Measurements from ENCODE around the gene MCM3. TPM values are rescaled to one million over a fixed set of nuclear protein-coding genes. Genes with fewer than 3 reads are reported as not detected.

The MCM3 gene
- total and polyA plus RNA-seq, 9 donors, result 25.5 to 43.8 (median 37.1) TPM

DNA sequence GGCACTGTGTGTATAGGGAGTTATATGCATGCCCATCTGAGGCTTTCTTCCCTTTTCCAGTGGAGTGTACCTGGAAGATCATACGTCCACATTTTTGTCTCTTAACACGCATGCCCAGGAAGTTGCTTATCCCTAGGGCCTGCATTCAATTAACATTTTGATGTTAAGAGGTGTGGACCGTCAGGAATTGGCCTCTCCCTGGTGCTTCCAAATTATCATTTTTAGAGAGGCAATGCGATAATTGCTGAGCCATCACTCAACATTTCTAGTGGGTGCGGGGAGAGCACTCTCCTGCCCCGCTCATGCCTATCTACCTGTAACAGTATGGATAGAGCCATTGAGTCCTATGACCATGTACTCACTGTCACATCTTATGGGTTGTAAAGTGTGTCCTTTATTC lies 39.6 kb upstream of the MCM3 start:
- no peak for DNase-seq
- no peaks in the 10 kb centered on the region for H3K27me3 ChIP-seq
- H3K27ac ChIP-seq, result no peak overlapping the region
- TF ChIP-seq, protein P1, sequence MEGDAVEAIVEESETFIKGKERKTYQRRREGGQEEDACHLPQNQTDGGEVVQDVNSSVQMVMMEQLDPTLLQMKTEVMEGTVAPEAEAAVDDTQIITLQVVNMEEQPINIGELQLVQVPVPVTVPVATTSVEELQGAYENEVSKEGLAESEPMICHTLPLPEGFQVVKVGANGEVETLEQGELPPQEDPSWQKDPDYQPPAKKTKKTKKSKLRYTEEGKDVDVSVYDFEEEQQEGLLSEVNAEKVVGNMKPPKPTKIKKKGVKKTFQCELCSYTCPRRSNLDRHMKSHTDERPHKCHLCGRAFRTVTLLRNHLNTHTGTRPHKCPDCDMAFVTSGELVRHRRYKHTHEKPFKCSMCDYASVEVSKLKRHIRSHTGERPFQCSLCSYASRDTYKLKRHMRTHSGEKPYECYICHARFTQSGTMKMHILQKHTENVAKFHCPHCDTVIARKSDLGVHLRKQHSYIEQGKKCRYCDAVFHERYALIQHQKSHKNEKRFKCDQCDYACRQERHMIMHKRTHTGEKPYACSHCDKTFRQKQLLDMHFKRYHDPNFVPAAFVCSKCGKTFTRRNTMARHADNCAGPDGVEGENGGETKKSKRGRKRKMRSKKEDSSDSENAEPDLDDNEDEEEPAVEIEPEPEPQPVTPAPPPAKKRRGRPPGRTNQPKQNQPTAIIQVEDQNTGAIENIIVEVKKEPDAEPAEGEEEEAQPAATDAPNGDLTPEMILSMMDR (IDR thresholded peaks at IDR 0.05), result no peak
- TF ChIP-seq EP300 (IDR thresholded peaks at IDR 0.05) (no peak), POLR2A (IDR thresholded peaks at IDR 0.05) (no peak)
- H3K9me3 ChIP-seq, result no peaks in the 10 kb centered on the region
- no peaks in the 10 kb centered on the region for H3K36me3 ChIP-seq
- H3K4me3 ChIP-seq, result no peak overlapping the region
- 95 to 98% (median 98%) methylated on average over 6 of the region's 6 CpGs for WGBS, 3 donors
- H3K4me1 ChIP-seq (ENCODE audit: insufficient read depth), result peaks cover 6% of the 10 kb centered on the region
- intact Hi-C loops (cut with DNase I), result no loop called here

DNA sequence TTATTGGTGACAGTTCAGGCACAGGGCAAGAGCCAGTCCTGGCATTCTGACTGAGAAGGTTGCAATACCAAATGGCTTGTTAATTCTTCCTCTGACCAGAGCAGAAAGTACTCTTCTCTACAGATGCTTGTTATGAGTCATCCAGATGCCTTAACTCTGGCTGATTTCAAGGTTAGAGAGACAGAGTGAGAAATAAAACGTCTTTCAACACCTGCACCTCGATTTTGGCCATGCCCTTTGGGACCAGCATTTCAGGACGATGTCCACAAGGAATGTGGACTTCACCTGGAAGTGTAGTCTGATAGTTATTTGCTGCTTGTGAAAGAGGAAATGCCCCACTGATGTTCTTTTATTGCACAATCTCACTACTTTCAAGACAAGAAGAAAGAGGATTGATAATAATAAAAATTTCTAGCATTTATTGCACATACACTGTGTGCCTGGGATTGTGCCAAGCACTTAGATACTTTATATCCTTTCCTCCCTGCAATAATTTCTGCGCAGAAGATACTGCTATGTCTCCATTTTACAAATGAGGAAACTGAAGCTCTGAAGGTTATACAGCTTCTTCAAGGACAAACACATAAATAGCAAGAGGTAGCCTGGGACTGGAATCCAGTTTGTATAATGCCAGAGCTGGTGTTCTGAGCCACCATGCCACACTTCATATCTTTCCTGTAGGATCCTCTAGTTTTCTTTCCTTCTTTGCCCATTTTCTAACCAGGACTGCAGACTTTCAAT lies 33.5 kb upstream of the MCM3 start:
- no peaks in the 10 kb centered on the region for H3K27me3 ChIP-seq
- TF ChIP-seq, protein P1 (IDR thresholded peaks at IDR 0.05), result no peak
- TF ChIP-seq POLR2A (IDR thresholded peaks at IDR 0.05) (no peak), EP300 (IDR thresholded peaks at IDR 0.05) (no peak)
- 12 to 18% (median 17%) methylated on average over 4 of the region's 4 CpGs for WGBS, 3 donors
- H3K9me3 ChIP-seq, result no peaks in the 10 kb centered on the region
- intact Hi-C loops (cut with DNase I), result no loop called here
- H3K36me3 ChIP-seq, result no peaks in the 10 kb centered on the region
- H3K4me3 ChIP-seq, result no peak overlapping the region
- DNase-seq, result no peak
- no peak overlapping the region for H3K27ac ChIP-seq
- peaks cover 2% of the 10 kb centered on the region for H3K4me1 ChIP-seq (ENCODE audit: insufficient read depth)

DNA sequence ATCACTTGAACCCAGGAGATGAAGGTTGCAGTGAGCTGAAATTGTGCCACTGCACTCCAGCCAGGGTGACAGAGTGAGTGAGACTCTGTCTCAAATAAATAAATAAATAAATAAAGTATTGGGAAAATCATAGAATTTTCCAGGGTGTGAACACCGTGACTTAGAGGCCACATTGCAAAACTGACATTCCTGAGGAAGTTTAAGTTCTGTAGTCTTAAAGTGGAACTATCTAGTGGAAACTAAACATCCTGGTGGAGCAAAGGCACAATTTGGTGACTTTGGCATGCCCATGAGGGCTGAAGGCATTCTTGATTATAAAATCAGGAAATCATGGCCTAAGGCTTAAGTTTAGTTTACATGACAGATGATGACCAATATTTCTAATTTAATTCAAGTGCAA lies 32.7 kb upstream of the MCM3 start:
- intact Hi-C loops (cut with DNase I), result no loop called here
- Histone ChIP-seq H3K4me1 (ENCODE audit: insufficient read depth) (peaks cover 2% of the 10 kb centered on the region), H3K27me3 (no peaks in the 10 kb centered on the region), H3K36me3 (no peaks in the 10 kb centered on the region), H3K4me3 (no peak overlapping the region), H3K9me3 (no peaks in the 10 kb centered on the region), H3K27ac (no peak overlapping the region)
- no peak for DNase-seq
- TF ChIP-seq, protein P1 (IDR thresholded peaks at IDR 0.05), result no peak
- TF ChIP-seq EP300 (IDR thresholded peaks at IDR 0.05) (no peak), POLR2A (IDR thresholded peaks at IDR 0.05) (no peak)
- 81 to 93% (median 84%) methylated on average over 1 of the region's 1 CpG for WGBS, 3 donors

DNA sequence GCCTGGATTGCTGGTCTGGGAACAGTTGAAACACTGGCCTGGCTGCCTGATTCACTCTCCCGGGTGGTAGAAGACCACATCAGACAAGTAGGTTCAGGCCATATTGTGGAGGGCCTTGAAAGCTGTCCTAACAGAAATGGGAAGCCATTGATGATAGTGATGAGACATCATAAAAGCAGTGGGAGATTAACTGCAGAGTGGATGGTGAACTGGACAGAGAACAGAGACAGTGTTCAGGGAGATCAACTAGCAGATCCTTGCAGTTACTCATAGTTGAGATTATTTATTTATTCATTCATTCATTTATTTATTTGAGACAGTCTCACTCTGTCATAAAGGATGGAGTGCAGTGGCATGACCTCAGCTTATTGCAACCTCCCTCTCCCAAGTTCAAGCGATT lies 30.2 kb upstream of the MCM3 start:
- DNase-seq, result no peak
- TF ChIP-seq, protein P1 (IDR thresholded peaks at IDR 0.05), result no peak
- TF ChIP-seq EP300 (IDR thresholded peaks at IDR 0.05), result no peak
- no peak for TF ChIP-seq POLR2A (IDR thresholded peaks at IDR 0.05)
- no peaks in the 10 kb centered on the region for H3K36me3 ChIP-seq
- 89 to 94% (median 92%) methylated on average over 2 of the region's 2 CpGs for WGBS, 3 donors
- no peak overlapping the region for H3K4me3 ChIP-seq
- intact Hi-C loops (cut with DNase I), result no loop called here
- H3K27ac ChIP-seq, result no peak overlapping the region
- H3K4me1 ChIP-seq (ENCODE audit: insufficient read depth), result peaks cover 2% of the 10 kb centered on the region
- H3K9me3 ChIP-seq, result no peaks in the 10 kb centered on the region
- no peaks in the 10 kb centered on the region for H3K27me3 ChIP-seq
